Measurements from ENCODE around the gene AP2S1.

The AP2S1 gene

DNA sequence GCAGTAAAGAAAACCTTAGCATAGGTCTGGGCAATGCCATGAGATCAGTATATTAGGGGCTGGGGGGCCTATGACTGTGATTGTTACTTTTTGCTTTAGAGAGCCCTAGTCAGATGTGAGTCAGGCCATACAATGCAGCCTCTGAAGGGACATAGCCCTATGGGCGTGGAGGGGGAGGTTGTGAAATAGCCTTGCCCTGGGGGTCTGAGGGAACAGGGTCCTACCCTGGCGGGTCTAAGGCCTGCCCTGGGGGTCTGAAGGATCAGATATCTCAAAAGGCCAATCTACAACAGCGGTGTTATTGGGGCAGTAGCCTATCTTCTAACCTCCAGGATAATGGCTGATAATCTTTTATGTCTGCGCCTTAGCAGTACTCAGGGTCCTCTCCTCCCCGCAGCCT lies 48.5 kb downstream of the AP2S1 start:
- DNase-seq, result no peak

DNA sequence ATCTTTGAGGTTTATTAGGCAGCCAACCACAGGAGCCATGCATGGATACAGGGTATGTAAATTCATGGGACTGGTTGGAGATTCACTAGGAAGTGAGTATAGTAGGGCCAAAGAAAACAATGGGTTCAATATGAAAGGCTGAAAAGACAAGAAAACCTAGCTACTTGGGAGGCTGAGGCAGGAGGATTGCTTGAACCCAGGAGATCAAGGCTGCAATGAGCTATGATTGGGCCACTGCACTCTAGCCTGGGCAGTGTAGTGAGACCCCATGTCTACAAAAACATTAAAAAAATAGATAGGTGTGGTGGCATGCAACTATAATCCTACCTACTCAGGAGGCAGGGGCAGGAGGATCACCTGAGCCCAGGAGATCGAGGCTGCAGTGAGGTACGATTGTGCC lies 51.9 kb downstream of the AP2S1 start:
- DNase-seq, result no peak

DNA sequence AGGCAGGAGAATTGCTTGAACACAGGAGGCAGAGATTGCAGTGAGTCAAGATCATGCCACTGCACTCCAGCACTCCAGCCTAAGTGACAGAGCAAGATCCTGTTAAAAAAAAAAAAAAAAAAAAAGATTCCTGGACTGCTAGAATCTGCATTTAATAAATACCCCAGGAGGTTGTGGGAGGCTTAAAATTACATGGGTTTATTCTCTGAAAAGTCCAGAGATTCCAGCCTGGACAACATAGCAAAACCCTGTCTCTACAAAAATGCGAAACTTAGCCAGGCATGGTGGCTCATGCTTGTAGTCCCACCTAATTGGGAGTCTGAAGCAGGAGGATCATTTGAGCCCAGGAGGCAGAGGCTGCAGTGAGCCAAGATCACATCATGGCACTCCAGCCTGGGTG lies 52.8 kb downstream of the AP2S1 start:
- DNase-seq, result no peak

DNA sequence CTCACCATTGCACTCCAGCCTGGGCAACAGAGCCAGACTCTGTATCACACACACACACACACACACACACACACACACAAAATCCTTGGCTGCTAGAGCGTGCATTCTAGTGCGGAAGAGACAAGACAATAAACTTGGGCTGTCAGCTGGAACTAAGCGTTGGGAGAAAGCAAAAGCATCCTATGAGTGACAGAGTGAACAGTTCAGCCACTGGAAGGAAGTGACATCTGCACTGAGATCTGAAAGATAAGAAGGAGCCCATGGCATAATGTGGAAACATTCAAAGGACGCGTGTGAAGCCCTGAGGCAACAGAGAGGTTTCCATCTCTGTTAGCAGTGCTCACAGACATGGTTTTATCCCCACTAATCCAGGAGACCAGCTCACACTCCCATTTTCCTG lies 58.7 kb downstream of the AP2S1 start:
- no peak for DNase-seq

DNA sequence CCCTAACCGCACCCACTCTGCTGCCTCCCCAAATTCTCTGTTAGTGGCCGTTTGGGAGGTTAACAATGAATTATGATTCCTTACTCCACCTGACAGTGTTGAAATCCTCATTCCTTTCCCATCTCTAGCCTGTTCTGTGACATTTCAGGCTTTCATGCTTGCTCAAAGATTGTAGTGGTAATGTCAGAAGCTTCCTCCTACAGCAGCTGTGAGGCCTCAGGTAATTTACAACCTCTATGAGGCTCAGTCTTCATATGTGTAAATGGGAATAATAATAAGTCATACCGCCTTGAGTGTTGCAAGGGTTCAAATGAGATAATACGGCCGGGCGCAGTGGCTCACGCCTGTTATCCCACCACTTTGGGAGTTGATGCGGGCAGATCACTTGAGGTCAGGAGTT lies 61.3 kb downstream of the AP2S1 start:
- no peak for DNase-seq

DNA sequence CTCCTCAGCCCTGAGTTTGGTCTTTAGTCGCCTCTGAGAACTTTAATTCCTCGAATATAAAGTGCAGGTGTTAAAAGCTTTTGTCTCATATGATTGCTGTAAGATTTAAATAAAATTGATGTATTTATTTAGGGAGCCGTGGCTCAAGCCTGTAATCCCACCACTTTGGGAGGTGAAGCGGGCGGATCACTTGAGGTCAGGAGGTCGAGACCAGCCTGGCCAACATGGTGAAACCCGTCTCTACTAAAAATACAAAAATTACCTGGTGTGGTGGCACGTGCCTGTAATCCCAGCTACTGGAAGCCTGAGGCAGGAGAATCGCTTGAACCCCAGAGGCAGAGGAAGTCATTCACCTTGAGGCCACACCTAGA lies 61.7 kb downstream of the AP2S1 start:
- no peak for DNase-seq

DNA sequence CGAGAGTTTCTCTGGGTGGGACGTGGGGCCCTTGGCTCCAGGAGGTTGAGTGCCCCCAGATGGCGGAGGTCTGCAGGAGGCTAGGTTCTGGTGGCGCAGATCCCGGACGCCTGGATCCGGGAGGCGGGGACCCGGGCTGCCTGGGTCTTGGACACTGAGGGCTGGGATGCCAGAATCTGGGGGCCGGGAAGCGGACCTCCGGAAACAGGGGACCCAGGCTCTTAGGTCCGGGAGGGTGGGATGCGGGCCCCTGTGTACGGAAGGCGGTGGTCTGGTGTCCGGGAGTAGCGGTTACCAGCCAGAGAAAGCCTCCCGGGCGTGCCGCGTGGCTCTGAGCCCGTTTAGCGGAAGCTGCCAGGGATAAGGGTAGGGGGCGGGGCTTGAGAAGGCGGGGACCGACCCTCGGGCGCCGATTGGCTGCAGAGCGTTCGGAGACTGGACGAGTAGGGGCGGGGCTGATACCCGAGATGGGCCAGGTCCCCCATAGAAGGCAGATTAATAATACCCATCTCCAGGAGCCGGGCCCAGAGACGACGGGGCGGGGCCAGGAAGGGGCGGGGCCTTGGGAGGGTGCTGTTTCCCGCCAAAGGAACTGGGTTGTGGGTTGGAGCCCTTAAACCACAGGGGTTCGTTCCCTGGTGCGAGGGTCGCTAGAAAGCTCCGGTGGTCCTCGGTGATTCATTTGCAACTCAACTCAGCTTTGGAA lies 62.2 kb downstream of the AP2S1 start, which contains the start of gene SLC1A5:
SLC1A5 (minus strand) TSS at position 333 of the 706 bp plus-strand sequence. CDS start 629 bp downstream, outside the sequence.
- DNase-seq, result peak; percentile 23 to 79

Measured in hippocampal formation (tissue), 2 donors.